Measurements from ENCODE around the gene PARP1. TPM values are rescaled to one million over a fixed set of nuclear protein-coding genes. Genes with fewer than 3 reads are reported as not detected.

The PARP1 gene
- total and polyA plus RNA-seq, 4 donors: 39.2 to 108 (median 60.3) TPM

DNA sequence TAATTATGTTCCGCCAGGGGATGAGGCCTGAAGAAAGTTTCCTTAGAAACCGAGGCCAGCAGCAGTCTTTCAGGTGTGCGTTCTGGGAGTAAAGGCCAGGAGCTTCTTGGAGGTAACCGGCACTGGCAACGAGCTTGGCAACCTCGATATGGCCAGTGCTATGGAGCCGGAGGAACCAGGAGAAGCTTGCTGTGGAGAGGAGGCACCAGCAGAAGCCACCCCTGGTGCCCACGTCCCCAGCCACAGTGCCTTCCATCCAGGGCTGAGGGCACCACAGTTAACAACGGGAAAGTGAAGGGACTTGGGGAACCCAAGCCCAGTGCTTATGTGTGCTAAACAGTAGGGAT lies 57.4 kb downstream of the PARP1 start:
- Histone ChIP-seq H3K9me3 (ENCODE audit: control insufficient read depth in 4 of 4, low read length in 3 of 4) (no peaks in the 10 kb centered on the region), H3K9ac (ENCODE audit: low read depth in 1 of 2, low read length in 2 of 2) (no peak overlapping the region), H3K27ac (ENCODE audit: low read depth in 1 of 2, low read length in 2 of 2) (no peak overlapping the region), H3K4me3 (ENCODE audit: low read depth in 1 of 3, low read length in 3 of 3) (no peak overlapping the region), H3K27me3 (ENCODE audit: control insufficient read depth in 4 of 4, insufficient read depth in 4 of 4, low read length in 3 of 4) (no peaks in the 10 kb centered on the region), H3K36me3 (ENCODE audit: control insufficient read depth in 4 of 4, insufficient read depth in 3 of 4, low read depth in 1 of 4, low read length in 3 of 4) (no peaks in the 10 kb centered on the region), H3K4me1 (ENCODE audit: control insufficient read depth in 4 of 4, insufficient read depth in 4 of 4, low read length in 3 of 4) (no peaks in the 10 kb centered on the region)
- TF ChIP-seq YY1 (IDR thresholded peaks at IDR 0.05): no peak
- TF ChIP-seq, protein P1, sequence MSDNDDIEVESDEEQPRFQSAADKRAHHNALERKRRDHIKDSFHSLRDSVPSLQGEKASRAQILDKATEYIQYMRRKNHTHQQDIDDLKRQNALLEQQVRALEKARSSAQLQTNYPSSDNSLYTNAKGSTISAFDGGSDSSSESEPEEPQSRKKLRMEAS (IDR thresholded peaks at IDR 0.05): no peak
- TF ChIP-seq GABPA (IDR thresholded peaks at IDR 0.05 in 1 of 2, conservative IDR thresholded peaks at IDR 0.05 in 1 of 2): no peak
- TF ChIP-seq, protein P2, sequence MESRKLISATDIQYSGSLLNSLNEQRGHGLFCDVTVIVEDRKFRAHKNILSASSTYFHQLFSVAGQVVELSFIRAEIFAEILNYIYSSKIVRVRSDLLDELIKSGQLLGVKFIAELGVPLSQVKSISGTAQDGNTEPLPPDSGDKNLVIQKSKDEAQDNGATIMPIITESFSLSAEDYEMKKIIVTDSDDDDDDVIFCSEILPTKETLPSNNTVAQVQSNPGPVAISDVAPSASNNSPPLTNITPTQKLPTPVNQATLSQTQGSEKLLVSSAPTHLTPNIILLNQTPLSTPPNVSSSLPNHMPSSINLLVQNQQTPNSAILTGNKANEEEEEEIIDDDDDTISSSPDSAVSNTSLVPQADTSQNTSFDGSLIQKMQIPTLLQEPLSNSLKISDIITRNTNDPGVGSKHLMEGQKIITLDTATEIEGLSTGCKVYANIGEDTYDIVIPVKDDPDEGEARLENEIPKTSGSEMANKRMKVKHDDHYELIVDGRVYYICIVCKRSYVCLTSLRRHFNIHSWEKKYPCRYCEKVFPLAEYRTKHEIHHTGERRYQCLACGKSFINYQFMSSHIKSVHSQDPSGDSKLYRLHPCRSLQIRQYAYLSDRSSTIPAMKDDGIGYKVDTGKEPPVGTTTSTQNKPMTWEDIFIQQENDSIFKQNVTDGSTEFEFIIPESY (IDR thresholded peaks at IDR 0.05): no peak
- TF ChIP-seq FOXA1 (IDR thresholded peaks at IDR 0.05): no peak
- TF ChIP-seq FOXA2 (IDR thresholded peaks at IDR 0.05): no peak
- no peak for TF ChIP-seq RAD21 (IDR thresholded peaks at IDR 0.05)
- TF ChIP-seq NR2F2 (IDR thresholded peaks at IDR 0.05): no peak
- TF ChIP-seq, protein P3, sequence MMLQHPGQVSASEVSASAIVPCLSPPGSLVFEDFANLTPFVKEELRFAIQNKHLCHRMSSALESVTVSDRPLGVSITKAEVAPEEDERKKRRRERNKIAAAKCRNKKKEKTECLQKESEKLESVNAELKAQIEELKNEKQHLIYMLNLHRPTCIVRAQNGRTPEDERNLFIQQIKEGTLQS (IDR thresholded peaks at IDR 0.05): no peak
- TF ChIP-seq, protein P4, sequence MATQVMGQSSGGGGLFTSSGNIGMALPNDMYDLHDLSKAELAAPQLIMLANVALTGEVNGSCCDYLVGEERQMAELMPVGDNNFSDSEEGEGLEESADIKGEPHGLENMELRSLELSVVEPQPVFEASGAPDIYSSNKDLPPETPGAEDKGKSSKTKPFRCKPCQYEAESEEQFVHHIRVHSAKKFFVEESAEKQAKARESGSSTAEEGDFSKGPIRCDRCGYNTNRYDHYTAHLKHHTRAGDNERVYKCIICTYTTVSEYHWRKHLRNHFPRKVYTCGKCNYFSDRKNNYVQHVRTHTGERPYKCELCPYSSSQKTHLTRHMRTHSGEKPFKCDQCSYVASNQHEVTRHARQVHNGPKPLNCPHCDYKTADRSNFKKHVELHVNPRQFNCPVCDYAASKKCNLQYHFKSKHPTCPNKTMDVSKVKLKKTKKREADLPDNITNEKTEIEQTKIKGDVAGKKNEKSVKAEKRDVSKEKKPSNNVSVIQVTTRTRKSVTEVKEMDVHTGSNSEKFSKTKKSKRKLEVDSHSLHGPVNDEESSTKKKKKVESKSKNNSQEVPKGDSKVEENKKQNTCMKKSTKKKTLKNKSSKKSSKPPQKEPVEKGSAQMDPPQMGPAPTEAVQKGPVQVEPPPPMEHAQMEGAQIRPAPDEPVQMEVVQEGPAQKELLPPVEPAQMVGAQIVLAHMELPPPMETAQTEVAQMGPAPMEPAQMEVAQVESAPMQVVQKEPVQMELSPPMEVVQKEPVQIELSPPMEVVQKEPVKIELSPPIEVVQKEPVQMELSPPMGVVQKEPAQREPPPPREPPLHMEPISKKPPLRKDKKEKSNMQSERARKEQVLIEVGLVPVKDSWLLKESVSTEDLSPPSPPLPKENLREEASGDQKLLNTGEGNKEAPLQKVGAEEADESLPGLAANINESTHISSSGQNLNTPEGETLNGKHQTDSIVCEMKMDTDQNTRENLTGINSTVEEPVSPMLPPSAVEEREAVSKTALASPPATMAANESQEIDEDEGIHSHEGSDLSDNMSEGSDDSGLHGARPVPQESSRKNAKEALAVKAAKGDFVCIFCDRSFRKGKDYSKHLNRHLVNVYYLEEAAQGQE (IDR thresholded peaks at IDR 0.05): no peak
- TF ChIP-seq HNF4A (conservative IDR thresholded peaks at IDR 0.05): no peak
- TF ChIP-seq HNF4G (IDR thresholded peaks at IDR 0.05): no peak
- no peak for DNase-seq (ENCODE audit: low spot score)
- 79% methylated on average over 9 of the region's 9 CpGs for WGBS

DNA sequence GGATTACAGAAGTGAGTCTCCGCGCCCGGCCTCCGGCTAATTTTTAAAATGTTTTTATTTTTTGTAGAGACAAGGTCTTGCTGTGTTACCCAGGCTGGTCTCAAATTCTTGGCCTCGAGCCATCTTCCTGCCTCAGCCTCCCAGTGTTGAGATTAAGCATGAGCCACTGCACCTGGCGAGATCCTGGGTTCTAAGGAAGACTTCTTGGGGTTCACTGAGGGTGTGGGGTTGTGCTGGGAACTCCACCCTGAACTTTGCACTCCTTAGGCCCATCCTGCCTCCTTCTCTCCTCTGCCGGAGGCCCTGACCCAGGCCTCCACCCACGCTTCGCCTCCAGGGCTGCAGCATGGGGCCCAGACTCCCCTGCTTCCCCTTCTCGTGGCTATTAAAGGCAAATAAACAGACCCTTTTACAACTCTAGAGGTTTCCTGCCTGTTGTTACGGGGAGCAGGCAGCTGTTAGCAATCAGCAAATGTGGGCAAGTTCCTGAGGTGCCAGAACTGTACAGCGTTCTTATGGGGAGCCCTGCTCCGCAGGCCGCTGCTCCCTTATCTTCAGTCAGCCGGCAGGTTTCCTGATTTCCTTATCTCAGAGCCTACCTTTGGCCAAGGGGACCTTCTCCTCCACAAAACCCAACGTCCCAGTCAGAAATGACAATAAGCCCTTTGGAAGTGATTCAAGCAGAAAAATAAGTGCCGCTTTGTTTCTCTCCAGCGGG lies 57.9 kb downstream of the PARP1 start:
- TF ChIP-seq, protein P3 (IDR thresholded peaks at IDR 0.05): no peak
- TF ChIP-seq HNF4A (conservative IDR thresholded peaks at IDR 0.05) (no peak), JUND (IDR thresholded peaks at IDR 0.05) (no peak), SP1 (IDR thresholded peaks at IDR 0.05) (no peak), RAD21 (IDR thresholded peaks at IDR 0.05) (no peak)
- TF ChIP-seq, protein P4 (IDR thresholded peaks at IDR 0.05): no peak
- TF ChIP-seq, protein P5, sequence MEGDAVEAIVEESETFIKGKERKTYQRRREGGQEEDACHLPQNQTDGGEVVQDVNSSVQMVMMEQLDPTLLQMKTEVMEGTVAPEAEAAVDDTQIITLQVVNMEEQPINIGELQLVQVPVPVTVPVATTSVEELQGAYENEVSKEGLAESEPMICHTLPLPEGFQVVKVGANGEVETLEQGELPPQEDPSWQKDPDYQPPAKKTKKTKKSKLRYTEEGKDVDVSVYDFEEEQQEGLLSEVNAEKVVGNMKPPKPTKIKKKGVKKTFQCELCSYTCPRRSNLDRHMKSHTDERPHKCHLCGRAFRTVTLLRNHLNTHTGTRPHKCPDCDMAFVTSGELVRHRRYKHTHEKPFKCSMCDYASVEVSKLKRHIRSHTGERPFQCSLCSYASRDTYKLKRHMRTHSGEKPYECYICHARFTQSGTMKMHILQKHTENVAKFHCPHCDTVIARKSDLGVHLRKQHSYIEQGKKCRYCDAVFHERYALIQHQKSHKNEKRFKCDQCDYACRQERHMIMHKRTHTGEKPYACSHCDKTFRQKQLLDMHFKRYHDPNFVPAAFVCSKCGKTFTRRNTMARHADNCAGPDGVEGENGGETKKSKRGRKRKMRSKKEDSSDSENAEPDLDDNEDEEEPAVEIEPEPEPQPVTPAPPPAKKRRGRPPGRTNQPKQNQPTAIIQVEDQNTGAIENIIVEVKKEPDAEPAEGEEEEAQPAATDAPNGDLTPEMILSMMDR (IDR thresholded peaks at IDR 0.05; ENCODE audit: low read depth, low read length, missing input control): no peak
- no peak overlapping the region for H3K9ac ChIP-seq (ENCODE audit: low read depth in 1 of 2, low read length in 2 of 2)
- H3K27me3 ChIP-seq (ENCODE audit: control insufficient read depth in 4 of 4, insufficient read depth in 4 of 4, low read length in 3 of 4): no peaks in the 10 kb centered on the region
- no peaks in the 10 kb centered on the region for H3K4me1 ChIP-seq (ENCODE audit: control insufficient read depth in 4 of 4, insufficient read depth in 4 of 4, low read length in 3 of 4)
- no peaks in the 10 kb centered on the region for H3K9me3 ChIP-seq (ENCODE audit: control insufficient read depth in 4 of 4, low read length in 3 of 4)
- H3K27ac ChIP-seq (ENCODE audit: low read depth in 1 of 2, low read length in 2 of 2): no peak overlapping the region
- no peak for DNase-seq (ENCODE audit: low spot score)
- no peak overlapping the region for H3K4me3 ChIP-seq (ENCODE audit: low read depth in 1 of 3, low read length in 3 of 3)
- H3K36me3 ChIP-seq (ENCODE audit: control insufficient read depth in 4 of 4, insufficient read depth in 3 of 4, low read depth in 1 of 4, low read length in 3 of 4): no peaks in the 10 kb centered on the region
- WGBS: 66% methylated on average over 18 of the region's 18 CpGs

Measured in liver (tissue), 9 donors.